ENCODE data around the gene BCL2L1.

- TF ChIP-seq E2F4 (IDR thresholded peaks at IDR 0.05; ENCODE audit: low read depth, low read length) (no peak), CBFB (IDR thresholded peaks at IDR 0.05; ENCODE audit: low read depth) (no peak), CTCF (IDR thresholded peaks at IDR 0.05 in 2 of 3, conservative IDR thresholded peaks at IDR 0.05 in 1 of 3; ENCODE audit: control insufficient read depth in 2 of 3, extremely low read depth in 1 of 3, insufficient read depth in 1 of 3, low read depth in 3 of 3, low read length in 3 of 3) (no peak), REST (IDR thresholded peaks at IDR 0.05; ENCODE audit: low read depth, low read length) (no peak), EP300 (IDR thresholded peaks at IDR 0.05; ENCODE audit: borderline replicate concordance in 1 of 2, control insufficient read depth in 1 of 2, low read depth in 2 of 2, low read length in 2 of 2) (no peak), MAX (IDR thresholded peaks at IDR 0.05; ENCODE audit: low read depth, low read length) (no peak), PRDM15 (CRISPR knock-in tag; IDR thresholded peaks at IDR 0.05) (no peak), SIX5 (IDR thresholded peaks at IDR 0.05; ENCODE audit: low read depth, low read length, severe bottlenecking) (no peak), SIN3A (IDR thresholded peaks at IDR 0.05; ENCODE audit: low read depth, low read length) (no peak), CREB1 (IDR thresholded peaks at IDR 0.05; ENCODE audit: low read depth) (no peak), YBX1 (IDR thresholded peaks at IDR 0.05) (no peak), EZH2 (IDR thresholded peaks at IDR 0.05; ENCODE audit: borderline replicate concordance, control insufficient read depth, low read depth, low read length) (no peak)
These were observed 18.2 kb downstream of the BCL2L1 start for GRCh38 chr20:31704225-31705119.
